ENCODE measurements around the gene MDGA2.

DNA sequence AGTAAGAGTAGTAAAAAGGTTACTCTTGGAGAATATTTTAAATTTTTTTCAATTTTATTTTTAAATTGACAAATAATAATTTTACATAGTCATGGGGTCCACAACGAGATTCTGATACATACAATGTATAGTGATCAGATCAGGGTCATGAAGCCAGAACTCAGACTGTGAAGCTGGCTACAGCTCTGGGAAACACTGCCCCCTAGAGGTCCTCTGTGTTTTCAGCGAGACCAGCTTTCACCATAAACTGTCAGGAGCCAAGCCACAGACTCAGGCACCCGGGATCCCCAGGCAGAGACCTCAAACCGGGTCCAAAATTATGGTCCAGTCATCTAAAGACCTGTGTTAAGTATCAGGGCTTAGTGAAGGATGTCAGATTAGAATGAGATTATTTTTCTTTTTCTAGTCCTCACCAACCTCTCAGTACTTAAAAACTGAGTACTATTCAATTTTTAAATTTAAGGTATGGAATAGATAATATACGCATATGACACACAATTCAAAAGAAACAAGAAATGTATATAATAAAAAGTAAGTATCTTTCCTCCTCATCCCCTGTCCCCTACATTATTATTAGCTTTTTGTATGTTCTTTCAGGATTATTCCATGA lies 397.1 kb downstream of the MDGA2 start:
- TF ChIP-seq POLR2AphosphoS5 (IDR thresholded peaks at IDR 0.05; ENCODE audit: low read depth, low read length) (no peak), POLR2A (IDR thresholded peaks at IDR 0.05; ENCODE audit: low read depth, low read length) (no peak), TAF1 (IDR thresholded peaks at IDR 0.05; ENCODE audit: borderline replicate concordance, low read depth, low read length) (no peak)
